Activated B cell treated with CpG ODN at 0.5 μM for 24 hours (primary cell): ENCODE data around the gene BTBD9. TPM values are rescaled to one million over a fixed set of nuclear protein-coding genes. Genes with fewer than 3 reads are reported as not detected.

Experiments used
- ATAC-seq: fragments of 200-7000 bp; cut with Tn5 transposase; one replicate; pipeline ENCODE4 v1.10.0; 2021; ENCODE audit warnings: low read depth, mild to moderate bottlenecking, moderate library complexity
- CTCF ChIA-PET: fragments of 350-600 bp; sonication (Branson Sonifier 250); formaldehyde crosslinking; loops from one replicate; lab custom pipeline; 2021; ENCODE audit warnings: antibody characterized with exemption; lab: Charles Lee
- POLR2A ChIA-PET: fragments of 350-600 bp; sonication (Branson Sonifier 250); formaldehyde crosslinking; loops from one replicate; lab custom pipeline; 2021; ENCODE audit warnings: antibody characterized with exemption; lab: Charles Lee
- DNase-seq: peaks from one replicate; pipeline ENCODE4 v3.0.0; 2022
- H3K27ac Mint-ChIP-seq: one replicate; pipeline ENCODE4 v1.8.0; 2020; ENCODE audit warnings: mixed read lengths
- H3K27me3 Mint-ChIP-seq: one replicate; pipeline ENCODE4 v1.8.0; 2021; ENCODE audit warnings: mixed read lengths
- H3K36me3 Mint-ChIP-seq: one replicate; pipeline ENCODE4 v1.8.0; 2021; ENCODE audit warnings: low read depth, mixed read lengths
- H3K4me1 Mint-ChIP-seq: one replicate; pipeline ENCODE4 v1.8.0; 2021; ENCODE audit warnings: mixed read lengths
- H3K4me3 Mint-ChIP-seq: one replicate; pipeline ENCODE4 v1.8.0; 2020; ENCODE audit warnings: mild to moderate bottlenecking, mixed read lengths
- H3K9me3 Mint-ChIP-seq: one replicate; pipeline ENCODE4 v1.8.0; 2020; ENCODE audit warnings: mixed read lengths
- CTCF ChIP-seq: fragments of 200-600 bp; IDR thresholded peaks from one replicate; pipeline ENCODE4 v1.8.0; 2022; ENCODE audit warnings: antibody characterized with exemption, mild to moderate bottlenecking
- intact Hi-C: fragments of 100-400 bp; cut with micrococcal nuclease; formaldehyde crosslinking; loops from one replicate; pipeline ENCODE4 v1.15.1; 2024
- total RNA-seq: library from RNA; stranded (reverse); gene quantifications from 2 replicates; pipeline ENCODE4 v1.2.3, GENCODE V29; 2022

The BTBD9 gene
- total RNA-seq, 1 donor from 2014 or later: 25.7 TPM

DNA sequence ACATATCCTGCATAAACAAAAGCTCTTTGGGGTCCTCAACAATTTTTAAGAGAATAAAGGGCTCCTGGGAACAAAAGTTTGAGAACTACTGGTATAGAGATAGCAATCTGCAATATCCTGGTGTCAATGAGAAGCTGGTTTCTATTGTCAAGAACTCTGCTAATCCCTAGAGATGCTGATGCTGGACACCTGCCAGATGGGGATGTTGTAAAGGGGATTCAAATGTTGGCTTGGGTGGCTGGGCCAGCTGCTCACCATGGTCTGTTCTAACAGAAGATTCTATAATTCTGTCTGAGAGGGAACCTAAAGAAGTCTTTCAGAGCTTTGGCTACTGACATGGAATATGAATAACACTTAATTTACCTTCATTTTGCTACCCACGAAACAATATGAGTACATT lies 137.8 kb downstream of the BTBD9 start:
- DNase-seq: no peak
- Mint-ChIP-seq H3K4me1 (no peaks in the 10 kb centered on the region), H3K4me3 (no peak overlapping the region), H3K9me3 (no peaks in the 10 kb centered on the region), H3K27ac (no peak overlapping the region), H3K27me3 (no peaks in the 10 kb centered on the region), H3K36me3 (no peaks in the 10 kb centered on the region)
- ChIA-PET POLR2A (no interaction called here), CTCF (interaction anchor here (1.0 kb wide), 1 partner anchor 62 kb away, joined by 3 read pairs; no protein-coding TSS in a partner anchor)
- ATAC-seq: no peak
- intact Hi-C loops: no loop called here
- TF ChIP-seq CTCF: no peak

GRCh38 chr6:38499529-38500096 lies 140.1 kb downstream of the BTBD9 start:
- Mint-ChIP-seq H3K9me3 (no peaks in the 10 kb centered on the region), H3K4me1 (peaks cover 4% of the 10 kb centered on the region), H3K27ac (no peak overlapping the region), H3K36me3 (no peaks in the 10 kb centered on the region), H3K4me3 (no peak overlapping the region), H3K27me3 (no peaks in the 10 kb centered on the region)
- intact Hi-C loops: no loop called here
- TF ChIP-seq CTCF: no peak
- ATAC-seq: no peak
- POLR2A ChIA-PET: no interaction called here
- CTCF ChIA-PET: no interaction called here
- DNase-seq: no peak

DNA sequence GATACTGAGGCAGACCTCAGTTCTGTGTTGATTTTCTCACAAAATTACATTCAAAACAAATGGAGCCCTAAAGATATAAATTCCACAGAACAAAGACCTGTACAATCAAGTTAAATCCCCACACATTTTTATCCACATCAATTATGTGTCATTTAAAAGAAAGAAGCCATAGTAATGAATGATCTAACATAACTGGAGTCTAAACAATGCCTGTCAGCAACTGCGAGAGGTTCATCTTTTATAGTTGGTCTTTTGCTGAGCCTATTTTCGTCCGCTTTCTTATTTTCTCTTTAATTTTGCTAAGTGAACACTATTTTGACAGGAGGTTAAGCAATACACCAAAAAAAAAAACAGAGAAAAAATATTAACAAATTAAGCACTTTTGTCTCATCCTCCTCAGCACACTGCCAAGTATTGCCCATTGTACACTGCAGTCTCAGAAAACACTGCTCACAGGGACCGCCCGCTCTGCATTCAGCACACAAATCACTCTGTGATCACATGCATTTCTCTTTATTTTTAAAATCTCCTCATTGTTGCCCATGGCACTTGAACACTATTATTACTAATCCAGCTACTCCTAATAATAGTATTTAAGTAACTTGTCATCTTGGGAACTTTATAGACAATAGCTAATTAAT lies 140.8 kb downstream of the BTBD9 start:
- CTCF ChIA-PET: no interaction called here
- TF ChIP-seq CTCF: no peak
- DNase-seq: no peak
- Mint-ChIP-seq H3K4me3 (no peak overlapping the region), H3K36me3 (no peaks in the 10 kb centered on the region), H3K4me1 (peaks cover 6% of the 10 kb centered on the region), H3K27me3 (no peaks in the 10 kb centered on the region), H3K27ac (no peak overlapping the region), H3K9me3 (no peaks in the 10 kb centered on the region)
- intact Hi-C loops: no loop called here
- POLR2A ChIA-PET: no interaction called here
- no peak for ATAC-seq

DNA sequence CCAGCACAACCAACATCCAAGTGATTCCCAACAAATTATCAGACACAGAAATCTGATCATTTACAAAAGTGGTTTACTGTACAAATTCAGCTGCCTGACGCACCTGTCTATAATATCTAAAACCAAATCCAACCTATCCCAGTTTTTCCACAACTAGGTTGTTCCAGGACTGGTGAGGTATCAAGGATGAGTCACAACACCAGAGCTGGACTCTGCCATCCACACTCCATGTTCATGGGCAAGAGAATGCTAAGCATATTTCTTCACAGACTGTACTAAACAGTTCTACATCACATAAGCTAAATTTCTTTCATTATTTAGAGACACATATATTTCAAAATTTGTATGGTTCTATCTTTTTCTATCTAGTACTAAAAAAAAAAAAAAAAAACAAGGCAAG lies 141.6 kb downstream of the BTBD9 start:
- intact Hi-C loops: no loop called here
- ATAC-seq (no peak), DNase-seq (no peak)
- no peak for TF ChIP-seq CTCF
- peaks cover 6% of the 10 kb centered on the region for H3K4me1 Mint-ChIP-seq
- no peaks in the 10 kb centered on the region for H3K9me3 Mint-ChIP-seq
- H3K36me3 Mint-ChIP-seq: no peaks in the 10 kb centered on the region
- H3K4me3 Mint-ChIP-seq: no peak overlapping the region
- H3K27me3 Mint-ChIP-seq: no peaks in the 10 kb centered on the region
- POLR2A ChIA-PET: interaction anchor here (0.6 to 0.7 kb wide), 2 partner anchors 71 to 459 kb away, joined by 5 to 8 read pairs; no protein-coding TSS in a partner anchor
- CTCF ChIA-PET: interaction anchor here (1.0 kb wide), 1 partner anchor 72 kb away, joined by 3 read pairs; no protein-coding TSS in a partner anchor
- no peak overlapping the region for H3K27ac Mint-ChIP-seq

- intact Hi-C loops: no loop called here
- ATAC-seq: no peak
- no peaks in the 10 kb centered on the region for H3K36me3 Mint-ChIP-seq
- no peak for TF ChIP-seq CTCF
- CTCF ChIA-PET: interaction anchor here (0.7 to 1.0 kb wide), 2 partner anchors 50 to 73 kb away, joined by 3 read pairs; no protein-coding TSS in a partner anchor
- DNase-seq: no peak
- H3K27ac Mint-ChIP-seq: no peak overlapping the region
- no peaks in the 10 kb centered on the region for H3K27me3 Mint-ChIP-seq
- no peaks in the 10 kb centered on the region for H3K9me3 Mint-ChIP-seq
- POLR2A ChIA-PET: interaction anchor here (0.6 to 0.7 kb wide), 2 partner anchors 71 to 458 kb away, joined by 5 to 8 read pairs; no protein-coding TSS in a partner anchor
- peaks cover 6% of the 10 kb centered on the region for H3K4me1 Mint-ChIP-seq
- H3K4me3 Mint-ChIP-seq: no peak overlapping the region
Measured at GRCh38 chr6:38497546-38497945, 142.2 kb downstream of the BTBD9 start.
